Measurements from ENCODE around the gene NCOA1. TPM values are rescaled to one million over a fixed set of nuclear protein-coding genes. Genes with fewer than 3 reads are reported as not detected.

Gene NCOA1
- 3.5 and 11.0 TPM in 2 replicates for total RNA-seq

- TF ChIP-seq CTCF (conservative IDR thresholded peaks at IDR 0.05; ENCODE audit: low read depth, low read length): no peak
- peak within 1 kb of the TSS; percentile 79 for H3K4me3 ChIP-seq (ENCODE audit: low read depth, low read length)
- no peak for DNase-seq (ENCODE audit: low read depth)
Measured at GRCh38 chr2:24490690-24491541, at the start of gene NCOA1. Gene NCOA1 (plus strand): TSS chr2:24491254. CDS start chr2:24658678, 167,424 bp downstream.

GRCh38 chr2:24448797-24449196 lies 42.3 kb upstream of the NCOA1 start:
- DNase-seq (ENCODE audit: low read depth): no peak
- H3K4me3 ChIP-seq (ENCODE audit: low read depth, low read length): no peak overlapping the region
- no peak for TF ChIP-seq CTCF (conservative IDR thresholded peaks at IDR 0.05; ENCODE audit: low read depth, low read length)

DNA sequence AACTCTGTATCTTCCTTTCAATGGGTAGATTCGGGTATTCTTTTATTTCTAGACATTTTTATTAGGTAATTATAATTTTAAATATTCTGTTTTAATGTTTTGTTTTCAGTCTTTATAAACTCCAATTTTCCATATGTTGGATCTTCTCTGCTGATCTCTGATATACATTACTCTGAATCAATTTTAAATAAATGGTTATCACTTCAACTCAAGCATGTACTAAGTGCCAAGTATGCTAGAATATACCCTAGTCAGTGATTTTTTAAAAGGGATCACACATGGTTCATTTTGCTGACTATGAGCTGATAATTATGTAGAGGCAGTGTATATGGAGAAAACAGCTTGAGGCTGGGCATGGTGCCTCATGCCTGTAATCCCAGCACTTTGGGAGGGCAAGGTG lies 41.7 kb upstream of the NCOA1 start:
- TF ChIP-seq CTCF (conservative IDR thresholded peaks at IDR 0.05; ENCODE audit: low read depth, low read length): no peak
- no peak overlapping the region for H3K4me3 ChIP-seq (ENCODE audit: low read depth, low read length)
- DNase-seq (ENCODE audit: low read depth): no peak

- H3K4me3 ChIP-seq (ENCODE audit: low read depth, low read length): no peak overlapping the region
- no peak for TF ChIP-seq CTCF (conservative IDR thresholded peaks at IDR 0.05; ENCODE audit: low read depth, low read length)
- no peak for DNase-seq (ENCODE audit: low read depth)
Measured at GRCh38 chr2:24451805-24452501, 39.1 kb upstream of the NCOA1 start.

GRCh38 chr2:24452502-24452885 lies 38.6 kb upstream of the NCOA1 start:
- TF ChIP-seq CTCF (conservative IDR thresholded peaks at IDR 0.05; ENCODE audit: low read depth, low read length): no peak
- H3K4me3 ChIP-seq (ENCODE audit: low read depth, low read length): no peak overlapping the region
- no peak for DNase-seq (ENCODE audit: low read depth)

- peak overlapping the region; percentile 42 for H3K4me3 ChIP-seq (ENCODE audit: low read depth, low read length)
Measured at GRCh38 chr2:24453379-24454073, 37.5 kb upstream of the NCOA1 start.

More at GRCh38 chr2:24453379-24454073, 37.5 kb upstream of the NCOA1 start:
- TF ChIP-seq CTCF (conservative IDR thresholded peaks at IDR 0.05; ENCODE audit: low read depth, low read length): no peak
- no peak for DNase-seq (ENCODE audit: low read depth)

Measured in epithelial cell of proximal tubule (primary cell).